Lower leg skin (tissue), 4 donors: ENCODE data around the gene NINJ2. TPM values are rescaled to one million over a fixed set of nuclear protein-coding genes. Genes with fewer than 3 reads are reported as not detected.

ENCODE experiments used
- DNase-seq, 2 donors: peaks; one replicate each; pipeline ENCODE4 v3.0.0-alpha.2; 2019; ENCODE audit warnings: low spot score in 2 of 2
- H3K4me3 ChIP-seq: fragments of 200-600 bp; sonication (generic); 2 replicates; pipeline ENCODE4 v1.5.1; 2017; ENCODE audit warnings: mild to moderate bottlenecking, low read depth; ENCODE audit not compliant: poor library complexity, severe bottlenecking
- POLR2A ChIP-seq, 2 donors: fragments of 450-650 bp; IDR thresholded peaks; one replicate each; pipeline ENCODE4 v1.6.1; 2016 to 2017; ENCODE audit warnings: antibody characterized with exemption in 2 of 2, mild to moderate bottlenecking in 1 of 2, moderate library complexity in 1 of 2
- WGBS, 2 donors: methylation state at CpG; one replicate each; pipeline ENCODE4 v1.1.5; 2018; 5-methylcytosine and 5-hydroxymethylcytosine counted together
- intact Hi-C: fragments of 100-400 bp; cut with DNase I; formaldehyde crosslinking; loops from one replicate; pipeline ENCODE4 v1.15.0; 2023; ENCODE audit warnings: low total_unique reads
- total RNA-seq, 4 donors: library from RNA; depleted of rRNA; stranded (reverse); fragments of >200 nt; gene quantifications; one replicate each; pipeline ENCODE4 v1.1.0, GENCODE V29; 2016
- TF ChIP-seq, protein P1 (sequence below), 3 donors: fragments of 450-650 bp; IDR thresholded peaks; one replicate each; pipeline ENCODE4 v1.5.1; 2016; ENCODE audit warnings: antibody characterized with exemption in 3 of 3, mild to moderate bottlenecking in 3 of 3, moderate library complexity in 2 of 3

NINJ2 gene
- total RNA-seq, 4 donors from 2014 or later: 4.5 to 30.8 (median 11.5) TPM

DNA sequence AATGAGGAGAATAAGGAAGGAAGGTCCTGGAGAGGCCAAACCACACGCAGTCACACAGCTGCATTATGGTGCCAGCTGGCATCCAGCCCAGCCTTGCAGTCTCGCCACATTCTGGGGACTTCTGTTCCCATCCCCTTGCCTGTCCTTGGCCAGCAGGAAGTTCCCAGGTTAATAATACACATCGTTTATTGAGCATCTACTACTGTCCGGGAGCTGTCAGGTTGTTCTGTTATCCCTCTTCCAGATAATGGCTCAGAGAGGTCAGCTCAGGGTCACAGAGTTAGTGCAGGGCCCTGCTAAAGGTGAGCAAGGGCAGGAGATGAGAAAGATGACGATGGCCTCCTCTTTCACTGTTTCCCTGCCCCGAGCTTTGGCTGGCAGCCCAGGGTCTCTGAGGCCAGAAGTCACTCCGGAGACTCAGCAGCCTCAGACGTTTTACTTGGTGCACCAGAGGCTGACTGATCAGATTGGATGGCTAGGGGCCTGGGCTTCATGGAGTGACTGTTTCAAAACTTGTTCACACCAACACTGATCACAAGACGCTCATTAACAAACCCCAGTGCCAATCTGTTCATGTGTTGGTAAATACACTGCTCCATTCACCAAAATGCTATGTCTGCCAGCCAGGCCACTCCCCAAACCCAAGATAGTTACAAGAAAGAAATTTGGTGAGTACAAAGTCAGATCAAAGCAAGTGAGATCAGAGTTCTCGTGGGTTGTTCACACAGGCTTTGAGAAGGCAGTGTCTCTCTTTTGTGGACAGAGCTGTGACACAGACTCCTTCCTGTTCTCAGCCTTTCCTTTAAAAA lies 124.3 kb downstream of the NINJ2 start:
- no peak overlapping the region for H3K4me3 ChIP-seq
- no peak for TF ChIP-seq POLR2A (IDR thresholded peaks at IDR 0.05)
- TF ChIP-seq, protein P1, sequence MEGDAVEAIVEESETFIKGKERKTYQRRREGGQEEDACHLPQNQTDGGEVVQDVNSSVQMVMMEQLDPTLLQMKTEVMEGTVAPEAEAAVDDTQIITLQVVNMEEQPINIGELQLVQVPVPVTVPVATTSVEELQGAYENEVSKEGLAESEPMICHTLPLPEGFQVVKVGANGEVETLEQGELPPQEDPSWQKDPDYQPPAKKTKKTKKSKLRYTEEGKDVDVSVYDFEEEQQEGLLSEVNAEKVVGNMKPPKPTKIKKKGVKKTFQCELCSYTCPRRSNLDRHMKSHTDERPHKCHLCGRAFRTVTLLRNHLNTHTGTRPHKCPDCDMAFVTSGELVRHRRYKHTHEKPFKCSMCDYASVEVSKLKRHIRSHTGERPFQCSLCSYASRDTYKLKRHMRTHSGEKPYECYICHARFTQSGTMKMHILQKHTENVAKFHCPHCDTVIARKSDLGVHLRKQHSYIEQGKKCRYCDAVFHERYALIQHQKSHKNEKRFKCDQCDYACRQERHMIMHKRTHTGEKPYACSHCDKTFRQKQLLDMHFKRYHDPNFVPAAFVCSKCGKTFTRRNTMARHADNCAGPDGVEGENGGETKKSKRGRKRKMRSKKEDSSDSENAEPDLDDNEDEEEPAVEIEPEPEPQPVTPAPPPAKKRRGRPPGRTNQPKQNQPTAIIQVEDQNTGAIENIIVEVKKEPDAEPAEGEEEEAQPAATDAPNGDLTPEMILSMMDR (IDR thresholded peaks at IDR 0.05): no peak
- WGBS, 2 donors: 12 to 17% methylated on average over 10 of the region's 10 CpGs
- intact Hi-C loops: no loop called here
- no peak for DNase-seq

DNA sequence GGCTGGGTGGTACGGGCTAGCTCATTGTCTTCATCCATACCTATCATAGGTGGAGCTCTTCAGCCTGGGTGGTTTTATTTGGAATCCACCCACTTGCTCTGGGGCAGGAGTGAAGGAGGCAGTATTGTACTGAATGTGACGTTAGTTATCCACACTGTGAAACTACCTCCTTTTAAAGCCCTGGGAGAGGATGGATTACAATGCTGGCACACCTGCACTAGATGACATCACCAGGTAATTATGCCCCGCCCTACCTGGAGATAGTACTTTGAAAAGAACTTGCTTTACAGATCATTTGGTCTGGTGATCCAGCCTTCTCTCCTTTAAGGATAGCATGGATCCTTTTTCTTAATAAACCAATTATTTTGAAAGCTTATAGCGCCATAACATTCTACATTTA lies 125.5 kb downstream of the NINJ2 start:
- WGBS, 2 donors: 54 to 70% methylated on average over 4 of the region's 4 CpGs
- peak in 1 of 2 donors; percentile 66 for DNase-seq
- TF ChIP-seq, protein P1 (IDR thresholded peaks at IDR 0.05): no peak
- TF ChIP-seq POLR2A (IDR thresholded peaks at IDR 0.05): no peak
- intact Hi-C loops: no loop called here
- H3K4me3 ChIP-seq: no peak overlapping the region

DNA sequence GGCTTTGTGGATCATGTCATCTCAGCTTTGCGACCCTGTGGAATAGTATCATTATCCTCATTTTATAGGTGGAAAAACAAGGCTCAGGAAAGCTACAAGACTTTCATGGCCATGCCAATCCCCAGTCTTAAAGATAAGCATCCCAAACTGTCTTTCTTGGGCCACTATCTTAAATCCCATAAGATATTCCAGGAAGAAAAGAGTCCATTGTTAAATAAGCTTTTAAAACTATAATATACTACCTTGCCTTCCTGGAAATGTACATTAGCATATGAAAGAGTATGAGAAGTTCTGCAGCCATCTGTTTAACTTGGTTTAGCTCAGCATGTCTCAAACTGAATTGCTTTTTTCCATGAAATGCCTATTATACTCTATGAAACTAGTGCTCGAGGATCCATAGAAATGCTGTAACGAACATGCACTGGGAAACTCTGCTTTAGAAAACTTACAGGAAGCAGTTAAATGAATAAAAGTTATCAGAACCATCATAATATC lies 126.4 kb downstream of the NINJ2 start:
- no peak for DNase-seq
- intact Hi-C loops: no loop called here
- TF ChIP-seq, protein P1 (IDR thresholded peaks at IDR 0.05): no peak
- no peak for TF ChIP-seq POLR2A (IDR thresholded peaks at IDR 0.05)
- H3K4me3 ChIP-seq: no peak overlapping the region
- 92 to 93% methylated on average over 3 of the region's 3 CpGs for WGBS, 2 donors

DNA sequence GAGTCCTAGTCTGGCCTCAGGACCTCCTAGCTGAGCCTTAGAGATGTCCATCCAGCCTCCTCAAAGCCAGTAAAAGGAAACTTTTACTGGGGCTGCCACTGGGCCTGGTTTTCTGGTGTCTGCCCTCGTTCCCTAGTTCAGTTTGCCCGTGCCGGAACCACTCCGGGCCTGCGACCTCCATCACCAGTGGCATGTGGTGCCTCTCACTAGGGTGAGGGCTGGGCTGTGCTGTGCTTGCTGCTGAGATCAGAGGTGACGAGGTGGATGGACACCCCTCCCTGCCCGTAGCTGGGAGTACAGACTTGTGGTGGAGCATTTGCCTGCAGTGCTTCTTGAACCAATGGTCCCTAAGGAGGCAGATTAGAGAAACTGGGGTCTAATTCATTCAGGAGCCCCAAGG lies 127.8 kb downstream of the NINJ2 start:
- H3K4me3 ChIP-seq: no peak overlapping the region
- DNase-seq: no peak
- 90 to 99% methylated on average over 7 of the region's 7 CpGs for WGBS, 2 donors
- intact Hi-C loops: no loop called here
- TF ChIP-seq POLR2A (IDR thresholded peaks at IDR 0.05): no peak
- TF ChIP-seq, protein P1 (IDR thresholded peaks at IDR 0.05): no peak

DNA sequence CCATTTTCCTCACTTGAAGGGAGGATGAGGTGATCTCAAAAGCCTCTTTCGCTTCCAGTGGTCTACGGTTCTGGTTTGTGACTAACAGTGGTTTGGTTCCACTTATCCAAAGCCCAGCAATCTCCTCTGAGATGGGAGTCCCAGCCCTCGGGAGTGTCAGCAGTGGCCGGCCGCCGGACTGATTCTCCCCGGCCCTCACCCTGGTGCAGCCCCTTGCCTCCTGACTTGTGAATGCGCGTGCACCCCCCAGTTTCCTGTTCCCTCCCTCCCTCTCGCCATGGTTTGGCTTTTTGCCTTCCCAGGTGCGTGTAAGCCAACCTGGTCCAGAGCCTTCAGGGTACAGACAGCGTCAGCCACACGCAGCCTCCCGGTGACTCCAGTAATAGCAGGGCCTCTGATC lies 129.0 kb downstream of the NINJ2 start:
- TF ChIP-seq, protein P1 (IDR thresholded peaks at IDR 0.05): no peak
- no peak for TF ChIP-seq POLR2A (IDR thresholded peaks at IDR 0.05)
- DNase-seq: no peak
- intact Hi-C loops: no loop called here
- no peak overlapping the region for H3K4me3 ChIP-seq
- WGBS, 2 donors: 56 to 82% methylated on average over 14 of the region's 14 CpGs
